Hippocampal formation (tissue), 2 donors: ENCODE results near the gene ATP6V1G3.
"Not testable (repeated sequence)": the region's sequence is repeated elsewhere in the genome, so short reads cannot be mapped to it uniquely, and the experiment has no call there.

Source experiments
- DNase-seq, 2 donors: peaks; one replicate each; lab custom pipeline; 2025; lab: John Stamatoyannopoulos, UW

ATP6V1G3 gene

GRCh38 chr1:198540580-198540979 is at the start of gene ATP6V1G3:
TSS of gene ATP6V1G3 (minus strand) at chr1:198540680. CDS start at chr1:198540650, 30 bp downstream.
- no peak for DNase-seq

GRCh38 chr1:198588845-198589244 is 48.4 kb upstream of the ATP6V1G3 start:
- no peak for DNase-seq

GRCh38 chr1:198584163-198584562 is 43.7 kb upstream of the ATP6V1G3 start:
- no peak for DNase-seq

- not testable (repeated sequence) for DNase-seq
Observed at GRCh38 chr1:198583209-198583802, 42.8 kb upstream of the ATP6V1G3 start.

- DNase-seq: no peak
Observed at GRCh38 chr1:198577444-198577843, 37.0 kb upstream of the ATP6V1G3 start.

- DNase-seq: no peak
Observed at GRCh38 chr1:198575798-198576641, 35.5 kb upstream of the ATP6V1G3 start.

- no peak for DNase-seq
Observed at GRCh38 chr1:198575292-198575691, 34.8 kb upstream of the ATP6V1G3 start.

GRCh38 chr1:198574325-198574724 is 33.8 kb upstream of the ATP6V1G3 start:
- no peak for DNase-seq

GRCh38 chr1:198564716-198565115 is 24.2 kb upstream of the ATP6V1G3 start:
- no peak for DNase-seq

GRCh38 chr1:198564157-198564556 is 23.7 kb upstream of the ATP6V1G3 start:
- DNase-seq: no peak

GRCh38 chr1:198563583-198563982 is 23.1 kb upstream of the ATP6V1G3 start:
- DNase-seq: no peak

GRCh38 chr1:198560161-198560560 is 19.7 kb upstream of the ATP6V1G3 start:
- no peak for DNase-seq

- DNase-seq: no peak
Observed at GRCh38 chr1:198559362-198559761, 18.9 kb upstream of the ATP6V1G3 start.

GRCh38 chr1:198558402-198558801 is 17.9 kb upstream of the ATP6V1G3 start:
- no peak for DNase-seq

GRCh38 chr1:198556971-198557370 is 16.5 kb upstream of the ATP6V1G3 start:
- DNase-seq: no peak

GRCh38 chr1:198552668-198553416 is 12.4 kb upstream of the ATP6V1G3 start:
- no peak for DNase-seq

GRCh38 chr1:198550941-198551524 is 10.6 kb upstream of the ATP6V1G3 start:
- DNase-seq: no peak

GRCh38 chr1:198549866-198550265 is 9.4 kb upstream of the ATP6V1G3 start:
- DNase-seq: no peak

GRCh38 chr1:198548890-198549289 is 8.4 kb upstream of the ATP6V1G3 start:
- DNase-seq: no peak

- DNase-seq: no peak
Observed at GRCh38 chr1:198545156-198545555, 4.7 kb upstream of the ATP6V1G3 start.

- DNase-seq: no peak
Observed at GRCh38 chr1:198544265-198544664, 3.8 kb upstream of the ATP6V1G3 start.

GRCh38 chr1:198543670-198544260 is 3.3 kb upstream of the ATP6V1G3 start:
- no peak for DNase-seq
